Osteocyte (in vitro differentiated cells): ENCODE measurements around the gene SCN9A. TPM values are rescaled to one million over a fixed set of nuclear protein-coding genes. Genes with fewer than 3 reads are reported as not detected.
A peak's percentile ranks its signal among the peaks of the same experiment; 100 is the strongest.

Experiments
- DNase-seq: peaks from one replicate; pipeline ENCODE4 v3.0.0; 2021; ENCODE audit warnings: mixed read lengths; ENCODE audit not compliant: unreplicated experiment; ENCODE audit errors: extremely low spot score
- H3K27ac Mint-ChIP-seq: one replicate; pipeline ENCODE4 v1.8.0; 2021; ENCODE audit warnings: mild to moderate bottlenecking, mixed read lengths; ENCODE audit not compliant: unreplicated experiment
- H3K27me3 Mint-ChIP-seq: one replicate; pipeline ENCODE4 v1.8.0; 2021; ENCODE audit warnings: mixed read lengths; ENCODE audit not compliant: unreplicated experiment
- H3K36me3 Mint-ChIP-seq: one replicate; pipeline ENCODE4 v1.8.0; 2021; ENCODE audit warnings: mixed read lengths; ENCODE audit not compliant: unreplicated experiment
- H3K4me1 Mint-ChIP-seq: one replicate; pipeline ENCODE4 v1.8.0; 2021; ENCODE audit warnings: mixed read lengths; ENCODE audit not compliant: unreplicated experiment
- H3K4me3 Mint-ChIP-seq: one replicate; pipeline ENCODE4 v1.8.0; 2021; ENCODE audit warnings: mild to moderate bottlenecking, moderate library complexity, mixed read lengths; ENCODE audit not compliant: unreplicated experiment
- H3K9me3 Mint-ChIP-seq: one replicate; pipeline ENCODE4 v1.8.0; 2021; ENCODE audit warnings: mixed read lengths; ENCODE audit not compliant: unreplicated experiment
- total RNA-seq: library from RNA; stranded (reverse); gene quantifications from 2 replicates; pipeline ENCODE4 v1.2.1, GENCODE V29; 2021
- TF ChIP-seq, protein P1 (sequence below): fragments of 200-600 bp; sonication (generic); IDR thresholded peaks from 2 replicates; pipeline ENCODE4 v1.5.0; 2021; ENCODE audit warnings: antibody characterized with exemption, mild to moderate bottlenecking, moderate library complexity

The SCN9A gene
- total RNA-seq, 1 donor from 2014 or later: 6.6 TPM

DNA sequence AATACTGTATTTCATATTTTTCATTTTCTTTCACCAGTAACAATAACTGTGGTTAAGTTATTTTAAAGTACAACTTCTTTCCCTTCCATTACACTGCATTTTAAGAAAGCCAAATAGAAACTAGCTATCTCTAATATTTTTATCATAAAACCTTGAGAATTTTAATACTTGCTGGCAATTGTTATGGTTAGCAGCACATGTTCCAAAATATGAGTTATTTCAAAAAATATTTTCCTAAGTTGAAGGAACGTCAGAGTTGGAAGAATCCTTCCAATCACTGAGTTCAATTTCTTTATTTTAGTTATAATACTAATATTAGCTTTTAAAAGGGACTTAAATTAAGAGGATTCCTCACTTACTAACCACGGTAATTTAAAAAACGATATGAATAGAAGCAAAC is 68.4 kb downstream of the SCN9A start:
- Mint-ChIP-seq H3K36me3 (peaks cover 2% of the 10 kb centered on the region), H3K4me1 (peaks cover 24% of the 10 kb centered on the region), H3K27me3 (no peaks in the 10 kb centered on the region), H3K9me3 (no peaks in the 10 kb centered on the region), H3K27ac (peak overlapping the region; percentile 73), H3K4me3 (peak overlapping the region; percentile 38)
- TF ChIP-seq, protein P1, sequence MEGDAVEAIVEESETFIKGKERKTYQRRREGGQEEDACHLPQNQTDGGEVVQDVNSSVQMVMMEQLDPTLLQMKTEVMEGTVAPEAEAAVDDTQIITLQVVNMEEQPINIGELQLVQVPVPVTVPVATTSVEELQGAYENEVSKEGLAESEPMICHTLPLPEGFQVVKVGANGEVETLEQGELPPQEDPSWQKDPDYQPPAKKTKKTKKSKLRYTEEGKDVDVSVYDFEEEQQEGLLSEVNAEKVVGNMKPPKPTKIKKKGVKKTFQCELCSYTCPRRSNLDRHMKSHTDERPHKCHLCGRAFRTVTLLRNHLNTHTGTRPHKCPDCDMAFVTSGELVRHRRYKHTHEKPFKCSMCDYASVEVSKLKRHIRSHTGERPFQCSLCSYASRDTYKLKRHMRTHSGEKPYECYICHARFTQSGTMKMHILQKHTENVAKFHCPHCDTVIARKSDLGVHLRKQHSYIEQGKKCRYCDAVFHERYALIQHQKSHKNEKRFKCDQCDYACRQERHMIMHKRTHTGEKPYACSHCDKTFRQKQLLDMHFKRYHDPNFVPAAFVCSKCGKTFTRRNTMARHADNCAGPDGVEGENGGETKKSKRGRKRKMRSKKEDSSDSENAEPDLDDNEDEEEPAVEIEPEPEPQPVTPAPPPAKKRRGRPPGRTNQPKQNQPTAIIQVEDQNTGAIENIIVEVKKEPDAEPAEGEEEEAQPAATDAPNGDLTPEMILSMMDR: no peak
- DNase-seq: no peak

DNA sequence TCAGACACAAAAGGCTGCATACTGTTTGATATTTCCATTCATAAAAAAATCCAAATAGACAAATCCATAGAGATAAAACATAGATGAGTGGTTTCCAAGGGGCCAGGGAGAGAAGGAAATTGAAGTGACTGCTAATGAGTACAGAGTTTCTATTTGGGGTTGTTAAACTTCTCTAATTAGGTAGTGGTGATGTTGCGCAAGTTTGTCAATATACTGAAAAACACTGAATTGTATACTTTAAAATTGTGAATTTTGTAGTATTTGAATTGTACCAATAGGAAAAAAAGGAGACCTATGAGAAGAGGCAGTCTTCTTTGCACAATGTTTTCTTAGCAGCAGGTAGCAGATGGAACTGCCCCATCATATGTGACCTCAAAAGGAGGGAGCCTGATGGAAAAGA is 71.1 kb downstream of the SCN9A start:
- Mint-ChIP-seq H3K9me3 (no peaks in the 10 kb centered on the region), H3K36me3 (peaks cover 2% of the 10 kb centered on the region), H3K27ac (no peak overlapping the region), H3K4me3 (no peak overlapping the region), H3K4me1 (peaks cover 24% of the 10 kb centered on the region), H3K27me3 (no peaks in the 10 kb centered on the region)
- TF ChIP-seq, protein P1: no peak
- no peak for DNase-seq

DNA sequence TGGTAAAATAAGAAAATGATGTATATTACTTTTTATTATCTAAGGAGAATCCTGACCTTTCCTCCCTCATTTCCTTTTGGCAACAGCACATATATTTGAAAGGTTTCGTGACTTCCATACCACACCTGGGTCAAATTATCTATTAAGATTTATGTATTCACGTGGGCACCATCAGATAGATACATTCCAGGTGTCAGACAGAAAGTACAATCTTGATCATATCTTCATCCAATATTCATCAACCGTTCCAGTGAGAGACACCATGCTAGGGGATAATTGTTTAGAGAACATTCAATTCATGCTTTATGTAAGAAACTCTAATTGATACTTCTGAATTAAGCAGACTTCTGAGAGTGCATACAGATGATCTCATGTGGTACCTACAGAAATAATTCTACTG is 73.7 kb downstream of the SCN9A start:
- Mint-ChIP-seq H3K4me3 (no peak overlapping the region), H3K9me3 (no peaks in the 10 kb centered on the region), H3K27me3 (no peaks in the 10 kb centered on the region), H3K4me1 (peaks cover 10% of the 10 kb centered on the region), H3K36me3 (no peaks in the 10 kb centered on the region), H3K27ac (no peak overlapping the region)
- no peak for DNase-seq
- TF ChIP-seq, protein P1: no peak

DNA sequence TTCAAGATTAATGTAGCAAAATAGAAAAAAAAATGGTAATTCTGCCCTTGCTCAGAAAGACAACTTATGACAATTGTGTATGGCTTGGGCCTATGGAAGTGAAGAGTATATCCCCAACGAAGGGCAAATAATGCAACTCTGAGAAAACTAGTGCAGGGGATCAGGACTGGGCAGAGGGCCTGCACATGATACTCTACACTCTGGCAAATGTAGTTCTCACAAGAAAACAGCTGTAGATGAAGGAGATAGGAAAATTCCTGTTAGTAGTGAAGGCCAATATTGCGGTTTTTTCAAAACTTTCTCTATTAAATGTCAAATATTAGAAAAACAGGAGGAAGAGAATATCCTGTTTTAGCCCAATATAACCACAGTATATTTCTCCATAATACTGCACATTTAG is 77.8 kb downstream of the SCN9A start:
- H3K36me3 Mint-ChIP-seq: no peaks in the 10 kb centered on the region
- no peak overlapping the region for H3K27ac Mint-ChIP-seq
- peaks cover 18% of the 10 kb centered on the region for H3K4me1 Mint-ChIP-seq

DNA sequence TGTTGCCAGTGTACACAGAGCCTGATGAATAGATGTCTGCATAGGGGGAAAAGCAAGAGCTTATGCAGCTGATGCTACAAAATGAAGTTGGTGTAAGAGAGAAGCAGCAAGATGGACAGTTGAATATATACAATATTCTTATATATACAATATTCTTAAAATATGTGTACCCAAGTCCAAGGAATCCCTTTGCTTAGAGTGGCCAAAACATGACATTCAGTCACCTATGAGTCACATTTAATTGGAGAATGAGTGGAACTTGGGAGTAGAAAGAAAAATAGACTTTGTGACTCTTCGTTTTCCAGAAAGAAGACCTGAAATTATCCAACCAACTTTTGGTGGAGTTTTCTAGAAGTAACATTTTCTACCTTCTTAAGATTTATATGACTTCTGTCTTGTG is 81.8 kb downstream of the SCN9A start:
- no peak for DNase-seq
- no peak overlapping the region for H3K4me3 Mint-ChIP-seq
- H3K36me3 Mint-ChIP-seq: peaks cover 5% of the 10 kb centered on the region
- TF ChIP-seq, protein P1: no peak
- peak overlapping the region; percentile 56 for H3K27ac Mint-ChIP-seq
- H3K4me1 Mint-ChIP-seq: peaks cover 22% of the 10 kb centered on the region
- H3K27me3 Mint-ChIP-seq: no peaks in the 10 kb centered on the region
- H3K9me3 Mint-ChIP-seq: no peaks in the 10 kb centered on the region

More for the DNA sequence above, 77.8 kb downstream of the SCN9A start:
- no peak for DNase-seq
- TF ChIP-seq, protein P1: no peak
- no peaks in the 10 kb centered on the region for H3K27me3 Mint-ChIP-seq
- no peak overlapping the region for H3K4me3 Mint-ChIP-seq
- H3K9me3 Mint-ChIP-seq: no peaks in the 10 kb centered on the region
